VCaP (cell line): ENCODE measurements around the gene SORL1-AS1.

Experiments
- H3K27ac ChIP-seq: fragments of 450-650 bp; 2 replicates; pipeline ENCODE4 v1.5.1; 2017
- CTCF ChIP-seq: fragments of 450-650 bp; conservative IDR thresholded peaks from 2 replicates; pipeline ENCODE4 v1.5.1; 2017; ENCODE audit warnings: mild to moderate bottlenecking, moderate library complexity

Gene SORL1-AS1

GRCh38 chr11:121479698-121480238 lies 27.0 kb upstream of the SORL1-AS1 start:
- peak overlapping the region; percentile 78 for H3K27ac ChIP-seq
- no peak for TF ChIP-seq CTCF

- TF ChIP-seq CTCF, result no peak
- peak overlapping the region; percentile 78 for H3K27ac ChIP-seq
These were observed 26.3 kb upstream of the SORL1-AS1 start for GRCh38 chr11:121478895-121479697.

- no peak for TF ChIP-seq CTCF
- peak overlapping the region; percentile 78 for H3K27ac ChIP-seq
These were observed 25.6 kb upstream of the SORL1-AS1 start for GRCh38 chr11:121478226-121478894.

- no peak for TF ChIP-seq CTCF
- peak overlapping the region; percentile 78 for H3K27ac ChIP-seq
These were observed 23.7 kb upstream of the SORL1-AS1 start for GRCh38 chr11:121476379-121477032.

- no peak for TF ChIP-seq CTCF
- no peak overlapping the region for H3K27ac ChIP-seq
These were observed 21.9 kb upstream of the SORL1-AS1 start for GRCh38 chr11:121474680-121475079.

- no peak for TF ChIP-seq CTCF
- H3K27ac ChIP-seq, result no peak overlapping the region
These were observed 20.5 kb upstream of the SORL1-AS1 start for GRCh38 chr11:121473064-121473777.
